ENCODE measurements around the gene RNASE11.

The RNASE11 gene

DNA sequence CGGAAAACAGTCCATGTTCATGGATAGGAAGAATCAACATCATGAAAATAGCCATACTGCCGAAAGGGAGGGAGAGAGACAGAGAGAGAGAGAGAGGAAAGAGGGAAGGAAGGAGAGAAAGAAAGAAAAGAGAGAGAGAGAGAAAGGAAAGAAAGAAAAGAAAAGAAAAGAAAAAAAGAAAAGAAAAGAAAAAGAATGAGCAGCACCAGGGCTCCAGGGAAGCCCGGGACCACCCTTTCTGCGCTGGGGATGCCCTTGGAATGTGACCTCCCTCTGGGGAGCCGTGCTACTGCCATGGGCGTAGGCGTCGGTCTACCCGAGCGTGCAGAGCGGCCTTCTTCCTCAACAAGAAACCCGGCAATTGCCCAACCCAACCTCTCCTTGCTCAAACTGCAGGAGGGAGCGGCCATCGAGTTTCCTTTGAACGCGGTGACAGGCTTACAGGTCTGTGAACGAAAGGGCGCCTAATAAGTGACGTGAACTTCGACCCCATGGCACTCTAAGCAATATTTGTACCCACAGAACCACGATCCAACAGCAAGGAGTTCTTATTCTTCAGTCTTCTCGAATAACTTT is 36.8 kb upstream of the RNASE11 start:
- Histone ChIP-seq H3K27ac (replicated peaks) (peak overlapping the region; percentile 70), H3K27me3 (ENCODE audit: insufficient read depth, poor library complexity, severe bottlenecking) (no peaks in the 10 kb centered on the region), H3K4me3 (replicated peaks; ENCODE audit: insufficient read depth, low read length) (peak overlapping the region; percentile 34)
- TF ChIP-seq POLR2AphosphoS5 (IDR thresholded peaks at IDR 0.05; ENCODE audit: low read depth) (no peak), GABPA (IDR thresholded peaks at IDR 0.05; ENCODE audit: low read depth) (no peak), SPI1 (IDR thresholded peaks at IDR 0.05; ENCODE audit: borderline replicate concordance, low read depth) (no peak), CTCF (IDR thresholded peaks at IDR 0.05; ENCODE audit: insufficient read depth, low read length) (no peak)
- TF ChIP-seq, protein P1, sequence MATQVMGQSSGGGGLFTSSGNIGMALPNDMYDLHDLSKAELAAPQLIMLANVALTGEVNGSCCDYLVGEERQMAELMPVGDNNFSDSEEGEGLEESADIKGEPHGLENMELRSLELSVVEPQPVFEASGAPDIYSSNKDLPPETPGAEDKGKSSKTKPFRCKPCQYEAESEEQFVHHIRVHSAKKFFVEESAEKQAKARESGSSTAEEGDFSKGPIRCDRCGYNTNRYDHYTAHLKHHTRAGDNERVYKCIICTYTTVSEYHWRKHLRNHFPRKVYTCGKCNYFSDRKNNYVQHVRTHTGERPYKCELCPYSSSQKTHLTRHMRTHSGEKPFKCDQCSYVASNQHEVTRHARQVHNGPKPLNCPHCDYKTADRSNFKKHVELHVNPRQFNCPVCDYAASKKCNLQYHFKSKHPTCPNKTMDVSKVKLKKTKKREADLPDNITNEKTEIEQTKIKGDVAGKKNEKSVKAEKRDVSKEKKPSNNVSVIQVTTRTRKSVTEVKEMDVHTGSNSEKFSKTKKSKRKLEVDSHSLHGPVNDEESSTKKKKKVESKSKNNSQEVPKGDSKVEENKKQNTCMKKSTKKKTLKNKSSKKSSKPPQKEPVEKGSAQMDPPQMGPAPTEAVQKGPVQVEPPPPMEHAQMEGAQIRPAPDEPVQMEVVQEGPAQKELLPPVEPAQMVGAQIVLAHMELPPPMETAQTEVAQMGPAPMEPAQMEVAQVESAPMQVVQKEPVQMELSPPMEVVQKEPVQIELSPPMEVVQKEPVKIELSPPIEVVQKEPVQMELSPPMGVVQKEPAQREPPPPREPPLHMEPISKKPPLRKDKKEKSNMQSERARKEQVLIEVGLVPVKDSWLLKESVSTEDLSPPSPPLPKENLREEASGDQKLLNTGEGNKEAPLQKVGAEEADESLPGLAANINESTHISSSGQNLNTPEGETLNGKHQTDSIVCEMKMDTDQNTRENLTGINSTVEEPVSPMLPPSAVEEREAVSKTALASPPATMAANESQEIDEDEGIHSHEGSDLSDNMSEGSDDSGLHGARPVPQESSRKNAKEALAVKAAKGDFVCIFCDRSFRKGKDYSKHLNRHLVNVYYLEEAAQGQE (IDR thresholded peaks at IDR 0.05; ENCODE audit: insufficient replicate concordance, low read depth) = peak; percentile 21
- DNase-seq (ENCODE audit: low read depth in 1 of 2, low spot score in 1 of 2) = peak in 1 of 2 experiments; percentile 96

DNA sequence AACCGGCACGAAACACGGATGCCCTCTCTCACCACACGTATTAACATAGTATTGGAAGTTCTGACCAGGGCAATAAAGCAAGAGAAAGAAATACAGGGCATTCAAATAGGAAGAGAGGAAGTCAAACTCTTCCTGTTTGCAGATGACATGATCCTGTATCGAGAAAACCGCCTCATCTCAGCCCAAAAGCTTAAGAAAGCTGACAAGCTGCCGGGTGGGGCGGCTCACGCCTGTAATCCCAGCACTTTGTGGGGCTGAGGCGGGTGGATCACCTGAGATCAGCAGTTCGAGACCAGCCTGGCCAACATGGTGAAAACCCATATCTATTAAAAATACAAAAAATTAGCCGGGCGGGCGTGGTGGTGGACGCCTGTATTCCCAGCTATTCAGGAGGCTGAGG is 36.0 kb upstream of the RNASE11 start:
- Histone ChIP-seq H3K27me3 (ENCODE audit: insufficient read depth, poor library complexity, severe bottlenecking) (no peaks in the 10 kb centered on the region), H3K27ac (replicated peaks) (peak overlapping the region; percentile 70), H3K4me3 (replicated peaks; ENCODE audit: insufficient read depth, low read length) (no peak overlapping the region)
- DNase-seq (ENCODE audit: low read depth in 1 of 2, low spot score in 1 of 2) = peak in 1 of 2 experiments; percentile 69
- peak; percentile 71 for TF ChIP-seq SPI1 (IDR thresholded peaks at IDR 0.05; ENCODE audit: borderline replicate concordance, low read depth)
- TF ChIP-seq, protein P1 (IDR thresholded peaks at IDR 0.05; ENCODE audit: insufficient replicate concordance, low read depth) = no peak

GRCh38 chr14:20622816-20623291 is 35.1 kb upstream of the RNASE11 start:
- Histone ChIP-seq H3K27me3 (ENCODE audit: insufficient read depth, poor library complexity, severe bottlenecking) (no peaks in the 10 kb centered on the region), H3K4me3 (replicated peaks; ENCODE audit: insufficient read depth, low read length) (no peak overlapping the region), H3K27ac (replicated peaks) (peak overlapping the region; percentile 70)
- TF ChIP-seq, protein P1 (IDR thresholded peaks at IDR 0.05; ENCODE audit: insufficient replicate concordance, low read depth) = no peak
- TF ChIP-seq GABPA (IDR thresholded peaks at IDR 0.05; ENCODE audit: low read depth) (no peak), POLR2AphosphoS5 (IDR thresholded peaks at IDR 0.05; ENCODE audit: low read depth) (no peak), CTCF (IDR thresholded peaks at IDR 0.05; ENCODE audit: insufficient read depth, low read length) (no peak), SPI1 (IDR thresholded peaks at IDR 0.05; ENCODE audit: borderline replicate concordance, low read depth) (no peak)
- no peak for DNase-seq (ENCODE audit: low read depth in 1 of 2, low spot score in 1 of 2)

All from HL-60 (cell line).